ENCODE measurements around the gene HOXB7. TPM values are rescaled to one million over a fixed set of nuclear protein-coding genes. Genes with fewer than 3 reads are reported as not detected.

The HOXB7 gene
- total and polyA plus RNA-seq, 10 of the 15 experiments (the other 5 are each of a cell fraction or from before 2014, with no cell fraction given): 2.8 to 7.4 (median 4.2) TPM

DNA sequence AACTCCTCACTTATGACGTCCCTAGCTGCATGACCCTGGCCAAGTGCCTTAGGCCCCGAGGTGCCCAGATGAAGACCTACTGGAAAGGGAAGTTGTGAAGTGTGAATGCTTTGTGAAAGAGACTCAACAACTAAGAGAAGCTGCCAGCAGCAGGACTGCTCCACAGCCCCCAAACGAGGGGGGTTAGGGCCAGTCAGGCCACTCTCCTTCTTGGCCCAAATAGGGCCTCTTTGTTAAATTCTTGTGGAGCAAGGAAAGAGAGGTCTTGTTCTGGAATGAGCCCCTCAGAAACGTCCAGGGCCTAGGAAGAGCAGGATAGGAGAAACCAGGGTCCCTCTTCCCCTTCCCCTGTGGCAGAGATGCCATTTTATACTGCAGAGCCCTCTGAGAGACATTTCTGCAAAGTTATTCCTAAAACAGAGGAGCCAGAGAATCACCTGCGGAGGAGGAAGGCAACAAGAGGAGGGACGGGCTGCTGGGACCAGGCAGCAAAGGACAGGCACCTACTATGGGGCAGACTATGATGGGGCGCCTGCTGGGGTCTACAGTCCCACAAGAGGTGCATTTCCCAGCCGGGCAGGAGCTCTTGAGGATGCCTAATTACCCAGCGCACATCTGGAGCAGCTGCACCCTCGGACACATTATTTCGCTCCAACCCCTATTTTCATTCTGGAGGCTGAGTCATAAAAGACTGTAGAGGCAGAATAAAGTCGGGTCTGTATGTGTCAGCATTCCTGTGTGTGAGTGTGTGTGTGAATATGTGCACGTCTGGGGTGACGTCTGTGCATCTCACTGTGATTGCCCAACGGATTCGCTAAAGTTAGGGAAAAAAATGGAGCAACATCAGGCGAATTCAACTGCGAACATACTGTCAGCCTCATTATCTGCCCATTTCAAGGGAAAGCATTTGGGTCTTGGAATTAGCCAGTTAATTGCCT, 26.8 kb upstream of the HOXB7 start:
- RAD21 ChIA-PET (ENCODE audit: unreplicated experiment): interaction anchor here (0.5 to 1.9 kb wide), 6 partner anchors 10 to 562 kb away, joined by 3 to 5 read pairs (median 4); partner anchors contain the start of gene HOXB9
- no TSS peak for BruUV-seq (replicated peaks)
- H3K4me1 ChIP-seq (ENCODE audit: control insufficient read depth, insufficient read depth, low read length): peaks cover 5% of the 10 kb centered on the region
- H3K9me3 ChIP-seq (replicated peaks; ENCODE audit: control insufficient read depth, insufficient read depth, low read length): no peaks in the 10 kb centered on the region
- POLR2A ChIA-PET: no interaction called here
- in situ Hi-C loops (cut with MboI): no loop called here
- peaks cover 5 to 27% of the 10 kb centered on the region in 2 experiments for H3K27me3 ChIP-seq (replicated peaks in 1 of 2; ENCODE audit: control insufficient read depth in 2 of 2, insufficient read depth in 2 of 2, low read length in 1 of 2)
- H3K79me2 ChIP-seq (ENCODE audit: control insufficient read depth, insufficient read depth, low read length): no peaks in the 10 kb centered on the region
- no peak overlapping the region for H2AFZ ChIP-seq (ENCODE audit: control insufficient read depth, low read depth, low read length)
- WGBS (ENCODE audit: insufficient coverage, insufficient replicate concordance, low lambda C conversion rate, missing lambda C conversion rate): 61% methylated on average over 18 of the region's 18 CpGs
- TF ChIP-seq PML (IDR thresholded peaks at IDR 0.05; ENCODE audit: low read length) (no peak), HDAC2 (IDR thresholded peaks at IDR 0.05) (no peak), SPI1 (IDR thresholded peaks at IDR 0.05; ENCODE audit: borderline replicate concordance, insufficient read depth, low read depth, low read length) (no peak), CHD2 (IDR thresholded peaks at IDR 0.05; ENCODE audit: borderline replicate concordance, low read depth, low read length) (no peak), NFIC (IDR thresholded peaks at IDR 0.05; ENCODE audit: low read depth, low read length) (no peak), CBX5 (IDR thresholded peaks at IDR 0.05; ENCODE audit: low read depth) (no peak), WRNIP1 (IDR thresholded peaks at IDR 0.05; ENCODE audit: borderline replicate concordance, low read depth, low read length) (no peak), BMI1 (IDR thresholded peaks at IDR 0.05; ENCODE audit: borderline replicate concordance) (no peak)
- TF ChIP-seq, protein P1, sequence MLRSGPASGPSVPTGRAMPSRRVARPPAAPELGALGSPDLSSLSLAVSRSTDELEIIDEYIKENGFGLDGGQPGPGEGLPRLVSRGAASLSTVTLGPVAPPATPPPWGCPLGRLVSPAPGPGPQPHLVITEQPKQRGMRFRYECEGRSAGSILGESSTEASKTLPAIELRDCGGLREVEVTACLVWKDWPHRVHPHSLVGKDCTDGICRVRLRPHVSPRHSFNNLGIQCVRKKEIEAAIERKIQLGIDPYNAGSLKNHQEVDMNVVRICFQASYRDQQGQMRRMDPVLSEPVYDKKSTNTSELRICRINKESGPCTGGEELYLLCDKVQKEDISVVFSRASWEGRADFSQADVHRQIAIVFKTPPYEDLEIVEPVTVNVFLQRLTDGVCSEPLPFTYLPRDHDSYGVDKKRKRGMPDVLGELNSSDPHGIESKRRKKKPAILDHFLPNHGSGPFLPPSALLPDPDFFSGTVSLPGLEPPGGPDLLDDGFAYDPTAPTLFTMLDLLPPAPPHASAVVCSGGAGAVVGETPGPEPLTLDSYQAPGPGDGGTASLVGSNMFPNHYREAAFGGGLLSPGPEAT (IDR thresholded peaks at IDR 0.05; ENCODE audit: low read depth): no peak
- TF ChIP-seq, protein P2, sequence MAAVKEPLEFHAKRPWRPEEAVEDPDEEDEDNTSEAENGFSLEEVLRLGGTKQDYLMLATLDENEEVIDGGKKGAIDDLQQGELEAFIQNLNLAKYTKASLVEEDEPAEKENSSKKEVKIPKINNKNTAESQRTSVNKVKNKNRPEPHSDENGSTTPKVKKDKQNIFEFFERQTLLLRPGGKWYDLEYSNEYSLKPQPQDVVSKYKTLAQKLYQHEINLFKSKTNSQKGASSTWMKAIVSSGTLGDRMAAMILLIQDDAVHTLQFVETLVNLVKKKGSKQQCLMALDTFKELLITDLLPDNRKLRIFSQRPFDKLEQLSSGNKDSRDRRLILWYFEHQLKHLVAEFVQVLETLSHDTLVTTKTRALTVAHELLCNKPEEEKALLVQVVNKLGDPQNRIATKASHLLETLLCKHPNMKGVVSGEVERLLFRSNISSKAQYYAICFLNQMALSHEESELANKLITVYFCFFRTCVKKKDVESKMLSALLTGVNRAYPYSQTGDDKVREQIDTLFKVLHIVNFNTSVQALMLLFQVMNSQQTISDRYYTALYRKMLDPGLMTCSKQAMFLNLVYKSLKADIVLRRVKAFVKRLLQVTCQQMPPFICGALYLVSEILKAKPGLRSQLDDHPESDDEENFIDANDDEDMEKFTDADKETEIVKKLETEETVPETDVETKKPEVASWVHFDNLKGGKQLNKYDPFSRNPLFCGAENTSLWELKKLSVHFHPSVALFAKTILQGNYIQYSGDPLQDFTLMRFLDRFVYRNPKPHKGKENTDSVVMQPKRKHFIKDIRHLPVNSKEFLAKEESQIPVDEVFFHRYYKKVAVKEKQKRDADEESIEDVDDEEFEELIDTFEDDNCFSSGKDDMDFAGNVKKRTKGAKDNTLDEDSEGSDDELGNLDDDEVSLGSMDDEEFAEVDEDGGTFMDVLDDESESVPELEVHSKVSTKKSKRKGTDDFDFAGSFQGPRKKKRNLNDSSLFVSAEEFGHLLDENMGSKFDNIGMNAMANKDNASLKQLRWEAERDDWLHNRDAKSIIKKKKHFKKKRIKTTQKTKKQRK (IDR thresholded peaks at IDR 0.05; ENCODE audit: low read depth, low read length): no peak
- TF ChIP-seq, protein P3, sequence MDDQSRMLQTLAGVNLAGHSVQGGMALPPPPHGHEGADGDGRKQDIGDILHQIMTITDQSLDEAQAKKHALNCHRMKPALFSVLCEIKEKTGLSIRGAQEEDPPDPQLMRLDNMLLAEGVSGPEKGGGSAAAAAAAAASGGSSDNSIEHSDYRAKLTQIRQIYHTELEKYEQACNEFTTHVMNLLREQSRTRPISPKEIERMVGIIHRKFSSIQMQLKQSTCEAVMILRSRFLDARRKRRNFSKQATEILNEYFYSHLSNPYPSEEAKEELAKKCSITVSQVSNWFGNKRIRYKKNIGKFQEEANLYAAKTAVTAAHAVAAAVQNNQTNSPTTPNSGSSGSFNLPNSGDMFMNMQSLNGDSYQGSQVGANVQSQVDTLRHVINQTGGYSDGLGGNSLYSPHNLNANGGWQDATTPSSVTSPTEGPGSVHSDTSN (IDR thresholded peaks at IDR 0.05; ENCODE audit: insufficient replicate concordance, low read depth, low read length): no peak
- TF ChIP-seq, protein P4, sequence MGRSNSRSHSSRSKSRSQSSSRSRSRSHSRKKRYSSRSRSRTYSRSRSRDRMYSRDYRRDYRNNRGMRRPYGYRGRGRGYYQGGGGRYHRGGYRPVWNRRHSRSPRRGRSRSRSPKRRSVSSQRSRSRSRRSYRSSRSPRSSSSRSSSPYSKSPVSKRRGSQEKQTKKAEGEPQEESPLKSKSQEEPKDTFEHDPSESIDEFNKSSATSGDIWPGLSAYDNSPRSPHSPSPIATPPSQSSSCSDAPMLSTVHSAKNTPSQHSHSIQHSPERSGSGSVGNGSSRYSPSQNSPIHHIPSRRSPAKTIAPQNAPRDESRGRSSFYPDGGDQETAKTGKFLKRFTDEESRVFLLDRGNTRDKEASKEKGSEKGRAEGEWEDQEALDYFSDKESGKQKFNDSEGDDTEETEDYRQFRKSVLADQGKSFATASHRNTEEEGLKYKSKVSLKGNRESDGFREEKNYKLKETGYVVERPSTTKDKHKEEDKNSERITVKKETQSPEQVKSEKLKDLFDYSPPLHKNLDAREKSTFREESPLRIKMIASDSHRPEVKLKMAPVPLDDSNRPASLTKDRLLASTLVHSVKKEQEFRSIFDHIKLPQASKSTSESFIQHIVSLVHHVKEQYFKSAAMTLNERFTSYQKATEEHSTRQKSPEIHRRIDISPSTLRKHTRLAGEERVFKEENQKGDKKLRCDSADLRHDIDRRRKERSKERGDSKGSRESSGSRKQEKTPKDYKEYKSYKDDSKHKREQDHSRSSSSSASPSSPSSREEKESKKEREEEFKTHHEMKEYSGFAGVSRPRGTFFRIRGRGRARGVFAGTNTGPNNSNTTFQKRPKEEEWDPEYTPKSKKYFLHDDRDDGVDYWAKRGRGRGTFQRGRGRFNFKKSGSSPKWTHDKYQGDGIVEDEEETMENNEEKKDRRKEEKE (IDR thresholded peaks at IDR 0.05): no peak
- no peak overlapping the region for H3K4me3 ChIP-seq
- CTCF ChIA-PET: interaction anchor here (0.6 to 2.5 kb wide), 22 partner anchors 9 to 681 kb away, joined by 3 to 16 read pairs (median 4); partner anchors contain the start of gene HOXB9
- intact Hi-C loops (cut with micrococcal nuclease; ENCODE audit: unreplicated experiment): no loop called here
- H3K9ac ChIP-seq (ENCODE audit: control insufficient read depth, insufficient read depth, low read length): no peak overlapping the region
- H3K36me3 ChIP-seq (ENCODE audit: control insufficient read depth in 2 of 2, insufficient read depth in 2 of 2, low read length in 1 of 2): no peaks in the 10 kb centered on the region
- DNase-seq (ENCODE audit: low read depth, low spot score) (no peak), ATAC-seq (no peak), FAIRE-seq (no peak)
- no peak overlapping the region for H3K27ac ChIP-seq (ENCODE audit: control insufficient read depth, insufficient read depth)
- SMC1A ChIA-PET (ENCODE audit: uncharacterized antibody, unreplicated experiment): interaction anchor here (0.6 to 1.4 kb wide), 4 partner anchors 10 to 242 kb away, joined by 3 to 6 read pairs (median 3); no protein-coding TSS in a partner anchor
- H4K20me1 ChIP-seq (ENCODE audit: control insufficient read depth, insufficient read depth): no peaks in the 10 kb centered on the region
- no peak overlapping the region for H3K4me2 ChIP-seq (ENCODE audit: control insufficient read depth, insufficient read depth)

All from GM12878 (cell line).